Osteocyte (in vitro differentiated cells): ENCODE data around the gene IFNA4. TPM values are rescaled to one million over a fixed set of nuclear protein-coding genes. Genes with fewer than 3 reads are reported as not detected.
"Not testable (repeated sequence)": the region's sequence is repeated elsewhere in the genome, so short reads cannot be mapped to it uniquely, and the experiment has no call there.

ENCODE experiments used
- DNase-seq: peaks from one replicate; pipeline ENCODE4 v3.0.0; 2021; ENCODE audit warnings: mixed read lengths; ENCODE audit not compliant: unreplicated experiment; ENCODE audit errors: extremely low spot score
- H3K27ac Mint-ChIP-seq: one replicate; pipeline ENCODE4 v1.8.0; 2021; ENCODE audit warnings: mild to moderate bottlenecking, mixed read lengths; ENCODE audit not compliant: unreplicated experiment
- H3K27me3 Mint-ChIP-seq: one replicate; pipeline ENCODE4 v1.8.0; 2021; ENCODE audit warnings: mixed read lengths; ENCODE audit not compliant: unreplicated experiment
- H3K36me3 Mint-ChIP-seq: one replicate; pipeline ENCODE4 v1.8.0; 2021; ENCODE audit warnings: mixed read lengths; ENCODE audit not compliant: unreplicated experiment
- H3K4me1 Mint-ChIP-seq: one replicate; pipeline ENCODE4 v1.8.0; 2021; ENCODE audit warnings: mixed read lengths; ENCODE audit not compliant: unreplicated experiment
- H3K4me3 Mint-ChIP-seq: one replicate; pipeline ENCODE4 v1.8.0; 2021; ENCODE audit warnings: mild to moderate bottlenecking, moderate library complexity, mixed read lengths; ENCODE audit not compliant: unreplicated experiment
- H3K9me3 Mint-ChIP-seq: one replicate; pipeline ENCODE4 v1.8.0; 2021; ENCODE audit warnings: mixed read lengths; ENCODE audit not compliant: unreplicated experiment
- total RNA-seq: library from RNA; stranded (reverse); gene quantifications from 2 replicates; pipeline ENCODE4 v1.2.1, GENCODE V29; 2021
- TF ChIP-seq, protein P1 (sequence below): fragments of 200-600 bp; sonication (generic); IDR thresholded peaks from 2 replicates; pipeline ENCODE4 v1.5.0; 2021; ENCODE audit warnings: antibody characterized with exemption, mild to moderate bottlenecking, moderate library complexity

Gene IFNA4
- total RNA-seq, 1 donor from 2014 or later = not detected

GRCh38 chr9:21213411-21214326 lies 26.3 kb upstream of the IFNA4 start:
- not testable (repeated sequence) for DNase-seq, H3K9me3 Mint-ChIP-seq, H3K4me3 Mint-ChIP-seq, H3K27ac Mint-ChIP-seq, H3K36me3 Mint-ChIP-seq, H3K4me1 Mint-ChIP-seq
- peaks cover 28% of the 10 kb centered on the region for H3K27me3 Mint-ChIP-seq
- TF ChIP-seq, protein P1, sequence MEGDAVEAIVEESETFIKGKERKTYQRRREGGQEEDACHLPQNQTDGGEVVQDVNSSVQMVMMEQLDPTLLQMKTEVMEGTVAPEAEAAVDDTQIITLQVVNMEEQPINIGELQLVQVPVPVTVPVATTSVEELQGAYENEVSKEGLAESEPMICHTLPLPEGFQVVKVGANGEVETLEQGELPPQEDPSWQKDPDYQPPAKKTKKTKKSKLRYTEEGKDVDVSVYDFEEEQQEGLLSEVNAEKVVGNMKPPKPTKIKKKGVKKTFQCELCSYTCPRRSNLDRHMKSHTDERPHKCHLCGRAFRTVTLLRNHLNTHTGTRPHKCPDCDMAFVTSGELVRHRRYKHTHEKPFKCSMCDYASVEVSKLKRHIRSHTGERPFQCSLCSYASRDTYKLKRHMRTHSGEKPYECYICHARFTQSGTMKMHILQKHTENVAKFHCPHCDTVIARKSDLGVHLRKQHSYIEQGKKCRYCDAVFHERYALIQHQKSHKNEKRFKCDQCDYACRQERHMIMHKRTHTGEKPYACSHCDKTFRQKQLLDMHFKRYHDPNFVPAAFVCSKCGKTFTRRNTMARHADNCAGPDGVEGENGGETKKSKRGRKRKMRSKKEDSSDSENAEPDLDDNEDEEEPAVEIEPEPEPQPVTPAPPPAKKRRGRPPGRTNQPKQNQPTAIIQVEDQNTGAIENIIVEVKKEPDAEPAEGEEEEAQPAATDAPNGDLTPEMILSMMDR = peak; percentile 22

DNA sequence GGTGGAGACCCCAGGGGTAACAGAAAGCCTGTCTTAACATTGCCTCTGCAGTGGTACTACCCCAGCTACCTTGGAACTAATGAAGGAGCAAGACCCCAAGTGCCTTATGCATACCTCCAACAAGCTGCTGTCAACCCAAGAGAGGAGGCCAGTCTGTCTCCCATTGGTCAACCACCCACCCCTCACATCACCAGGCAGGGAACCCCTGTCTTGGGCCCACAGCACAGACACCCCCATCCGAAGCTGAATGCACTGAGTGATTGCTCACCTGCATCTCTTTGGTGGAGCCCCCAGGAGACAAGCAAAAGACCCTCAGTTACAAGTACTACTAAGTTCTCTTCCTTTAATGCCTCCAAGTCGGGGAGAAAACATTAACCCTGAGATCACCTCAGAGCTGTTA lies 24.8 kb upstream of the IFNA4 start:
- not testable (repeated sequence) for H3K36me3 Mint-ChIP-seq, H3K4me3 Mint-ChIP-seq, DNase-seq, H3K4me1 Mint-ChIP-seq, H3K9me3 Mint-ChIP-seq, H3K27ac Mint-ChIP-seq
- H3K27me3 Mint-ChIP-seq = peaks cover 25% of the 10 kb centered on the region

GRCh38 chr9:21210782-21211181 lies 23.4 kb upstream of the IFNA4 start:
- H3K4me1 Mint-ChIP-seq, H3K9me3 Mint-ChIP-seq, DNase-seq, H3K36me3 Mint-ChIP-seq, H3K4me3 Mint-ChIP-seq, H3K27ac Mint-ChIP-seq: not testable (repeated sequence)
- peaks cover 32% of the 10 kb centered on the region for H3K27me3 Mint-ChIP-seq

- Mint-ChIP-seq H3K4me1 (no peaks in the 10 kb centered on the region), H3K27me3 (peaks cover 32% of the 10 kb centered on the region), H3K4me3 (no peak overlapping the region), H3K9me3 (no peaks in the 10 kb centered on the region), H3K27ac (no peak overlapping the region), H3K36me3 (no peaks in the 10 kb centered on the region)
- DNase-seq = no peak
- TF ChIP-seq, protein P1 = no peak
Observed at GRCh38 chr9:21210311-21210710, 22.9 kb upstream of the IFNA4 start.

DNA sequence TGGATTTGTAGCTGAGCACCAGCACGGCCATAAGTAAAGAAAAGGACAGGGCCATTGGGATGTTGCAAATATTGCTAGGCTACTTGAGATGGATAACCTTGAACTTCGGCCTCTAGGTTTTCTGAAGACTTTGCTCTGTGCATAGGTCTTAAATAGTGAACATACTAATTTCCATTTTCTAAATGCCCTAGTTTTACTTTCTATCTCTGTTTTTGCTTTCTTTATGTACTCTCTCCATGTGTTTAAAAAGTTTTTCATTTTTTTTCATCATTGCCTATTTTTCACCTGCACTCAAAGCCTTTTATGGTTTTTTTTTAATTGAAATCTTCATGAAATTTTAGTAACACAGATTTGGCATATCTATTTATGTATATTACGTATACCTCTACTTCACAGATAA lies 19.7 kb upstream of the IFNA4 start, which contains the start of gene IFNA10:
Gene IFNA10, minus strand, starts transcription at position 101 of the 400 bp plus-strand sequence. Its CDS starts 46 bp downstream, at position 55.
- not testable (repeated sequence) for DNase-seq, H3K27ac Mint-ChIP-seq, H3K4me1 Mint-ChIP-seq, H3K9me3 Mint-ChIP-seq, H3K36me3 Mint-ChIP-seq, H3K4me3 Mint-ChIP-seq
- peaks cover 29% of the 10 kb centered on the region for H3K27me3 Mint-ChIP-seq

DNA sequence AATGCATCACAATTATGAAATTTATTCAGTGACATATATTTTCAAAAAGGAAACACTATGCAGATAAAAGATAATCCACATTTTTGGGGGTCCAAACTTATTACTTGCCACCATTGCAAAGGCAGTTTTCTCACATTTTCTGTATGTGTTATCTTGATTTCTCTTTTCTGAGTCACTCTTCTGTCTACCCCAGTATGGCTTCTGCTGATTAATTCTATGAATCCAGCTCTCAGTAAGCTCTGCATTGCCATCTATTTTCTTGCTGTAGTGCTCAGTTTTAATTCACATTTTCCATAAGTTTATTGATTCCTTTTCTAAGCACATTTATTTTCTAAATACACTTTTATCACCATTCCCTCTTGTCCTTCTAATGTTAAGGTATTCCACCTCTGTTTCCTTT lies 17.8 kb upstream of the IFNA4 start:
- no peaks in the 10 kb centered on the region for H3K4me1 Mint-ChIP-seq
- DNase-seq = no peak
- H3K36me3 Mint-ChIP-seq = no peaks in the 10 kb centered on the region
- H3K27ac Mint-ChIP-seq = no peak overlapping the region
- H3K27me3 Mint-ChIP-seq = peaks cover 36% of the 10 kb centered on the region
- TF ChIP-seq, protein P1 = no peak
- H3K9me3 Mint-ChIP-seq = no peaks in the 10 kb centered on the region
- no peak overlapping the region for H3K4me3 Mint-ChIP-seq

DNA sequence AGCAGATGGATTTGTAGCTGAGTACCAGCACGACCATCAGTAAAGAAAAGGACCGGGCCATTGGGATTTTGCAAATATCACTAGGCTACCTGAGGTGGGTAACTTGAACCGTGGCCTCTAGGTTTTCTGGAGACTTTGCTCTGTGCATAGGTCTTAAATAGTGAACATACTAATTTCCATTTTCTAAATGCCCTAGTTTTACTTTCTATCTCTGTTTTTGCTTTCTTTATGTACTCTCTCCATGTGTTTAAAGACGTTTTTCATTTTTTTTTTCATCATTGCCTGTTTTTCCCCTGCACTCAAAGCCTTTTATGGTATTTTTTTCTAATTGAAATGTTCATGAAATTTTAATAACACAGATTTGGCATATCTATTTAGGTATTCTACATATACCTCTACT lies 14.7 kb upstream of the IFNA4 start, which contains the start of gene IFNA7:
Gene IFNA7, minus strand, starts transcription at position 101 of the 400 bp plus-strand sequence. Its CDS starts 40 bp downstream, at position 61.
- H3K4me1 Mint-ChIP-seq, H3K36me3 Mint-ChIP-seq, H3K27ac Mint-ChIP-seq, H3K4me3 Mint-ChIP-seq, H3K9me3 Mint-ChIP-seq, DNase-seq: not testable (repeated sequence)
- H3K27me3 Mint-ChIP-seq = peaks cover 41% of the 10 kb centered on the region
